Liver (tissue), 9 donors: Measurements from ENCODE around the gene PRKN. TPM values are rescaled to one million over a fixed set of nuclear protein-coding genes. Genes with fewer than 3 reads are reported as not detected.
A peak's percentile ranks its signal among the peaks of the same experiment; 100 is the strongest.

ENCODE experiments used
- DNase-seq: peaks from one replicate; pipeline ENCODE4 v3.0.0-alpha.2; 2017; ENCODE audit warnings: low spot score
- H3K27ac ChIP-seq, 2 donors: one replicate each; pipeline ENCODE4 v1.7.0; 2013; ENCODE audit warnings: inconsistent platforms in 2 of 2, low read length in 2 of 2, control low read depth in 1 of 2, low read depth in 1 of 2, mild to moderate bottlenecking in 1 of 2
- H3K27me3 ChIP-seq, 4 donors: one replicate each; pipeline versions ENCODE4 v1.6.1 to v1.7.0; 2013; ENCODE audit warnings: low read length in 3 of 4, inconsistent platforms in 1 of 4, mild to moderate bottlenecking in 1 of 4, moderate library complexity in 1 of 4; ENCODE audit not compliant: control insufficient read depth in 4 of 4, insufficient read depth in 4 of 4
- H3K36me3 ChIP-seq, 4 donors: one replicate each; pipeline versions ENCODE4 v1.6.1 to v1.7.0; 2013; ENCODE audit warnings: low read length in 3 of 4, mild to moderate bottlenecking in 3 of 4, low read depth in 1 of 4, moderate library complexity in 1 of 4; ENCODE audit not compliant: control insufficient read depth in 4 of 4, insufficient read depth in 3 of 4
- H3K4me1 ChIP-seq, 4 donors: one replicate each; pipeline versions ENCODE4 v1.6.1 to v1.7.0; 2013; ENCODE audit warnings: low read length in 3 of 4, mild to moderate bottlenecking in 3 of 4, moderate library complexity in 1 of 4; ENCODE audit not compliant: control insufficient read depth in 4 of 4, insufficient read depth in 4 of 4
- H3K4me3 ChIP-seq, 3 donors: one replicate each; pipeline versions ENCODE4 v1.6.1 to v1.7.0; 2013; ENCODE audit warnings: low read length in 3 of 3, control low read depth in 1 of 3, low read depth in 1 of 3, mild to moderate bottlenecking in 1 of 3
- H3K9ac ChIP-seq, 2 donors: one replicate each; pipeline ENCODE4 v1.7.0; 2013; ENCODE audit warnings: low read length in 2 of 2, mild to moderate bottlenecking in 2 of 2, moderate library complexity in 2 of 2, control low read depth in 1 of 2, low read depth in 1 of 2
- H3K9me3 ChIP-seq, 4 donors: one replicate each; pipeline versions ENCODE4 v1.6.1 to v1.7.0; 2013; ENCODE audit warnings: low read length in 3 of 4; ENCODE audit not compliant: control insufficient read depth in 4 of 4
- ATF3 ChIP-seq: IDR thresholded peaks from 2 replicates; pipeline ENCODE4 v1.6.1; 2016; ENCODE audit warnings: antibody characterized with exemption
- CTCF ChIP-seq: fragments of 150-350 bp; IDR thresholded peaks from 2 replicates; pipeline ENCODE4 v1.5.1; 2017; ENCODE audit warnings: improper control_type of control experiment, low read depth, low read length; ENCODE audit not compliant: missing input control
- EGR1 ChIP-seq, 2 donors: IDR thresholded peaks; 2 replicates each; pipeline ENCODE4 v1.6.1; 2016 to 2018; ENCODE audit warnings: antibody characterized with exemption in 2 of 2, low read depth in 2 of 2
- FOXA1 ChIP-seq: IDR thresholded peaks from 2 replicates; pipeline ENCODE4 v1.6.1; 2016; ENCODE audit warnings: antibody characterized with exemption
- FOXA2 ChIP-seq: IDR thresholded peaks from 2 replicates; pipeline ENCODE4 v1.6.1; 2016; ENCODE audit warnings: antibody characterized with exemption
- GABPA ChIP-seq, 2 donors: IDR thresholded peaks in 1 of 2; conservative IDR thresholded peaks in 1 of 2; 2 replicates each; pipeline ENCODE4 v1.6.1; 2016; ENCODE audit warnings: antibody characterized with exemption in 2 of 2, mild to moderate bottlenecking in 1 of 2, moderate library complexity in 1 of 2
- HNF4A ChIP-seq, 2 donors: conservative IDR thresholded peaks; 2 replicates each; pipeline ENCODE4 v1.6.1; 2016; ENCODE audit warnings: antibody characterized with exemption in 2 of 2, mild to moderate bottlenecking in 2 of 2
- HNF4G ChIP-seq: IDR thresholded peaks from 2 replicates; pipeline ENCODE4 v1.6.1; 2016; ENCODE audit warnings: antibody characterized with exemption
- JUND ChIP-seq, 2 donors: IDR thresholded peaks; 2 replicates each; pipeline ENCODE4 v1.6.1; 2016; ENCODE audit warnings: antibody characterized with exemption in 2 of 2
- MAX ChIP-seq: IDR thresholded peaks from 2 replicates; pipeline ENCODE4 v1.6.1; 2016; ENCODE audit warnings: antibody characterized with exemption
- NR2F2 ChIP-seq: IDR thresholded peaks from 2 replicates; pipeline ENCODE4 v1.6.1; 2016; ENCODE audit warnings: antibody characterized with exemption
- RAD21 ChIP-seq, 2 donors: IDR thresholded peaks; 2 replicates each; pipeline ENCODE4 v1.6.1; 2016; ENCODE audit warnings: antibody characterized with exemption in 2 of 2, mild to moderate bottlenecking in 2 of 2
- REST ChIP-seq: IDR thresholded peaks from 2 replicates; pipeline ENCODE4 v1.6.1; 2016; ENCODE audit warnings: antibody characterized with exemption, mild to moderate bottlenecking
- RXRA ChIP-seq, 2 donors: IDR thresholded peaks; 2 replicates each; pipeline ENCODE4 v1.6.1; 2017 to 2018; ENCODE audit warnings: antibody characterized with exemption in 2 of 2, mild to moderate bottlenecking in 1 of 2
- SP1 ChIP-seq: IDR thresholded peaks from 2 replicates; pipeline ENCODE4 v1.6.1; 2018; ENCODE audit warnings: antibody characterized with exemption, mild to moderate bottlenecking
- TAF1 ChIP-seq: conservative IDR thresholded peaks from 2 replicates; pipeline ENCODE4 v1.6.1; 2016; ENCODE audit warnings: antibody characterized with exemption, mild to moderate bottlenecking
- YY1 ChIP-seq: IDR thresholded peaks from 2 replicates; pipeline ENCODE4 v1.6.1; 2016; ENCODE audit warnings: antibody characterized with exemption, mild to moderate bottlenecking
- ZBTB33 ChIP-seq: IDR thresholded peaks from 2 replicates; pipeline ENCODE4 v1.6.1; 2016; ENCODE audit warnings: antibody characterized with exemption
- WGBS: extraction: QIAGEN DNeasy Blood & Tissue Kit; methylation state at CpG from one replicate; pipeline ENCODE4 v1.1.7; 2013; 5-methylcytosine and 5-hydroxymethylcytosine counted together
- polyA plus RNA-seq, 2 donors: library from polyadenylated mRNA; stranded (reverse) in 1 of 2; unstranded in 1 of 2; fragments of 200-250 nt in 1 of 2; fragments of >200 nt in 1 of 2; fragmentation: Nextera tagmentation in 1 of 2; extraction: Ambion mirVana in 1 of 2; gene quantifications; one replicate each; pipeline versions ENCODE4 v1.2.1 to v1.2.3, GENCODE V29; 2013 to 2015
- total RNA-seq, 2 donors: library from RNA; depleted of rRNA; stranded (reverse); fragments of >200 nt; gene quantifications; one replicate each; pipeline ENCODE4 v1.2.3, GENCODE V29; 2014
- donor health status: healthy.
- donor health status: healthy.
- donor health status: healthy.
- donor health status: healthy.
- donor health status: healthy.

The PRKN gene
- total and polyA plus RNA-seq, 4 donors = 0.47 to 4.1 (median 3.2) TPM

GRCh38 chr6:162489101-162489976 lies 238.2 kb downstream of the PRKN start:
- DNase-seq = no peak
- H3K4me3 ChIP-seq = no peak overlapping the region
- no peak overlapping the region for H3K9ac ChIP-seq
- peaks cover 0 to 13% (median 10%) of the 10 kb centered on the region in 4 donors for H3K4me1 ChIP-seq
- H3K36me3 ChIP-seq = no peaks in the 10 kb centered on the region
- H3K27ac ChIP-seq = peak overlapping the region; percentile 29 to 51
- H3K9me3 ChIP-seq = no peaks in the 10 kb centered on the region
- H3K27me3 ChIP-seq = no peaks in the 10 kb centered on the region
- WGBS = 50% methylated on average over 5 of the region's 5 CpGs
- TF ChIP-seq SP1 = peak; percentile 57
- TF ChIP-seq REST = peak; percentile 35
- TF ChIP-seq TAF1 = no peak
- TF ChIP-seq RAD21 (IDR thresholded peaks at IDR 0.05) = peak; percentile 24 to 42
- peak; percentile 53 for TF ChIP-seq HNF4G
- TF ChIP-seq HNF4A (conservative IDR thresholded peaks at IDR 0.05) = peak; percentile 90 to 95
- TF ChIP-seq FOXA2 = peak; percentile 13
- no peak for TF ChIP-seq NR2F2
- no peak for TF ChIP-seq CTCF
- TF ChIP-seq RXRA (IDR thresholded peaks at IDR 0.05) = peak in 1 of 2 donors; percentile 62
- TF ChIP-seq MAX = peak; percentile 57
- TF ChIP-seq ZBTB33 = peak; percentile 52
- TF ChIP-seq ATF3 = no peak
- peak; percentile 88 for TF ChIP-seq YY1
- TF ChIP-seq EGR1 (IDR thresholded peaks at IDR 0.05; ENCODE audit: low read depth in 2 of 2) = no peak
- no peak for TF ChIP-seq GABPA (IDR thresholded peaks at IDR 0.05 in 1 of 2, conservative IDR thresholded peaks at IDR 0.05 in 1 of 2)
- no peak for TF ChIP-seq FOXA1
- peak in 1 of 2 donors; percentile 41 for TF ChIP-seq JUND (IDR thresholded peaks at IDR 0.05)
